NB4 (cell line): ENCODE data around the gene KPNA3.
"Not testable (repeated sequence)": the region's sequence is repeated elsewhere in the genome, so short reads cannot be mapped to it uniquely, and the experiment has no call there.

Source experiments
- MYC ChIP-seq: IDR thresholded peaks from 2 replicates; pipeline ENCODE4 v1.6.1; 2011; ENCODE audit warnings: low read depth, low read length
- POLR2A ChIP-seq: IDR thresholded peaks from 2 replicates; pipeline ENCODE4 v1.6.1; 2011; ENCODE audit warnings: mild to moderate bottlenecking; ENCODE audit not compliant: insufficient read length; ENCODE audit errors: extremely low read depth
- TF ChIP-seq, protein P1 (sequence below): IDR thresholded peaks from one replicate; pipeline ENCODE4 v1.5.1; 2012; ENCODE audit warnings: low read depth, low read length
- TF ChIP-seq, protein P2 (sequence below): IDR thresholded peaks from 2 replicates; pipeline ENCODE4 v1.6.1; 2011; ENCODE audit warnings: low read depth, low read length

DNA sequence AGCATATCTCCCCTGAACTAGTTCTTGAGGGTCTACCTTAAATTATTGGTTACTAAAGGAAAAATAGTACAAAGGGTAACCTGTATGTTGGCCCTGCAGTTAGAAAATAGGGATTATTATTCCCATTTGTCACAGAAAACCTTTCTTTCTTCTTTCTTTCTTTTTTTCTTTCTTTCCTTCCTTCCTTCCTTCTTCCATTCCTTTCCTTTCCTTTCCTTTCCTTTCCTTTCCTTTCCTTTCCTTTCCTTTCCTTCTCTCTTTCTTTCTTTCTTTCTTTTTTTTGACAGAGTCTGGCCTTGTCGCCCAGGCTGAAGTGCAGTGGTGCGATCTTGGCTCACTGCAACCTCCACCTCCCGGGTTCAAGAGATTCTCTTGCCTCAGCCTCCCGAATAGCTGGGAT, 23.6 kb upstream of the KPNA3 start:
- TF ChIP-seq, protein P1, sequence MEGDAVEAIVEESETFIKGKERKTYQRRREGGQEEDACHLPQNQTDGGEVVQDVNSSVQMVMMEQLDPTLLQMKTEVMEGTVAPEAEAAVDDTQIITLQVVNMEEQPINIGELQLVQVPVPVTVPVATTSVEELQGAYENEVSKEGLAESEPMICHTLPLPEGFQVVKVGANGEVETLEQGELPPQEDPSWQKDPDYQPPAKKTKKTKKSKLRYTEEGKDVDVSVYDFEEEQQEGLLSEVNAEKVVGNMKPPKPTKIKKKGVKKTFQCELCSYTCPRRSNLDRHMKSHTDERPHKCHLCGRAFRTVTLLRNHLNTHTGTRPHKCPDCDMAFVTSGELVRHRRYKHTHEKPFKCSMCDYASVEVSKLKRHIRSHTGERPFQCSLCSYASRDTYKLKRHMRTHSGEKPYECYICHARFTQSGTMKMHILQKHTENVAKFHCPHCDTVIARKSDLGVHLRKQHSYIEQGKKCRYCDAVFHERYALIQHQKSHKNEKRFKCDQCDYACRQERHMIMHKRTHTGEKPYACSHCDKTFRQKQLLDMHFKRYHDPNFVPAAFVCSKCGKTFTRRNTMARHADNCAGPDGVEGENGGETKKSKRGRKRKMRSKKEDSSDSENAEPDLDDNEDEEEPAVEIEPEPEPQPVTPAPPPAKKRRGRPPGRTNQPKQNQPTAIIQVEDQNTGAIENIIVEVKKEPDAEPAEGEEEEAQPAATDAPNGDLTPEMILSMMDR: not testable (repeated sequence)
- TF ChIP-seq MYC, POLR2A: not testable (repeated sequence)
- TF ChIP-seq, protein P2, sequence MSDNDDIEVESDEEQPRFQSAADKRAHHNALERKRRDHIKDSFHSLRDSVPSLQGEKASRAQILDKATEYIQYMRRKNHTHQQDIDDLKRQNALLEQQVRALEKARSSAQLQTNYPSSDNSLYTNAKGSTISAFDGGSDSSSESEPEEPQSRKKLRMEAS: not testable (repeated sequence)
